ENCODE data around the gene HOOK1.
"Not testable (repeated sequence)": the region's sequence is repeated elsewhere in the genome, so short reads cannot be mapped to it uniquely, and the experiment has no call there.

HOOK1 gene

DNA sequence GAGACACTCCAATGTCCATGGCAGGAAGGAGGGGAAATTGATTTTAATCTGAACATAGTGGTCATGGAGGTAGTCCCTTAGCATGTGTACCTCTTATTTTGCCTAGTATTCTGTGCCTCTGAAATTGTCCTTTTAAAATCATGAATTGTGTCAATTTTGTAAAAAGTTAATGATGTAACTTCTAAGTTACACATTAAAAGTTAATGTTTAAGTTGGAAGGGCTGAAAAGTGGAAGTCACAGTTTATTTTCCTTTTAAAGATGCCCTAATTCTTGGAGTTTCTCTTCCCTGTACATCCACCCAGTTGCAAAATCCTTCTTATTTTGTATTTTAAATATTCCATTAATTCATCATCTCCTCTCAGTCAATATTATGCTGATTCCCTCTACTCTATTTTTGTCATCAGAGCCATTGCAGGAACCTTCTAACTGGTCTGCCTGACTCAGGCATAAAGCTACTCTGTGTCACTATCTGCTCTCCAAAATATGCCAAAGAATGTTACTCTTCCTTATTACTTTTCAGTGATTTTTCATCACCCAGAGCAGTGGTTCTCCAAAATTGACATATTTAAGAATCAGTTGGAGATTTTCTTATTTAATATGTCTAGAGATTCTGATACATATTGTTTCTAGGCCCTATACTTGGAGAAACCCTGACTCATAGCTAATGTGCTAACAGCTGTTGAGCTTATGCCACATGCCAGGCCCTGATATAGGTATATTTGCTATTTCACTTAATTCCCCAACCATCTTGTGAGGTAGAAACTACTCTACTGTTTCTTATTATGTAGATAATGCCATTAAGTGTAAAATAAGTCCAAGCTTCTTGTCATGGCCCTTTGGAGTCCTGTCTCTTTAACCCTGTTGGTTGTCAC lies 5.1 kb downstream of the HOOK1 start:
- no peak for DNase-seq (ENCODE audit: low read depth, low spot score)

DNA sequence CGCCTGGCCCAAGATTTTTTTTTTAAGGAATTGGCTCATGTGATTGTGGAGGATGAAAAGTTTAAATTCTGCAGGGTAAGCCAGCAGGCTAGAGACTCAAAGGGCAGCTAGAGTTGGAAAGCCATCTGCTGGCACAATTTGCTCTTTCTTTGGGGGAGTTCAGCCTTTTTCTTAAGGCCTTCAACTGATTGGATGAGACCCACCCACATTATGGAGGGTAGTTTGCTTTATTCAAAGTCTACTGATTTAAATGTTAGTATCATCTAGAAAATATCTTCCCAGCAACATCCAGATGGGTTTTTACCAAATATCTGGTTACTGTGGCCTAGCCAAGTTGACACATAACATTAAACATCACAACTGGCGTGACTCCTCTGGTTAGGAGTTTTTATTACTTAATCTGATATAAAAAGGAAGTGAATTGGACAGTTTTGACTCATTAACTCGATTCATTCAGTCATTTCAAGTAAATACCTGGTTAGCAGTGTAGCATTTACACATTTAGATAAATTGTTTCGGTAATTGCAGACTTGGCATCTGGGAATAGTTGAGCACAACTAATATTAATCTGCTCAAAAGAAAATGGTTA lies 12.4 kb downstream of the HOOK1 start:
- DNase-seq (ENCODE audit: low read depth, low spot score) = no peak

DNA sequence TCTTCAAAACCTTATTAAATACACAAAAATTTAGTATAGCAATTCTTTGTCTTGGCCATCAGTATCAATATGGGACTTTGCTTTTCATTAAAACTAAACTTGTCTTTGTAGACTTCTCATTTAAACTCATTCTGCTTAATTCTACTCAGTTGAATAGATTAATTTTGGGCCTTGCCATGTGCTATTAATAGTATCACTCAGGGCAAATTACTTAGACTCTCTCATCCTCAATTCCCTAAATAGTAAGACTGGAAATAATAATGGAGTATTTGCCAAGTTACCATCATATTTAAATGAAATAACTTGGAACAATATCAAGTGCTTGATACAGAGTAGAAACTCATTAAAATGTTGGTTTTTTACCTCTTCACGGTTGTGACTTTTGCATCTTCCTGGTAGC lies 13.4 kb downstream of the HOOK1 start:
- no peak for DNase-seq (ENCODE audit: low read depth, low spot score)

DNA sequence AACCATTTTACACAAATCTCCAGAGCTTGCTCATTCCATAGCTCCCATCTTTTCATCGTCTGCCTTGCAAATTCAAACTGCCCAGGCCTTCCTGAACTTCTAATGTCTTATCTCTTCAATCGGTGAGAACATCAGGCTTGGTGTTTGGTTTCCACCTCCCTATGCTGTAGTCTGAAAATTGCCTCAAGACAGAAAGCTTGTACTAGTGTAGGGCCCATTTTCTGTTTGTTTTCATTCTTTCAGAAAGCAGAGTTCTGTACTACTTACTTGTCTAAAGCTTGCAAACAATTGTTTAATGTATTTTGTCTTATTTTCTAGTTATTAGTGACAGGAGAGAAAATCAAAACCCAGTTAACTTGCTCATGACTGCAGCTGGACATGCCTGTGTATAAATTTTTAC lies 16.8 kb downstream of the HOOK1 start:
- no peak for DNase-seq (ENCODE audit: low read depth, low spot score)

DNA sequence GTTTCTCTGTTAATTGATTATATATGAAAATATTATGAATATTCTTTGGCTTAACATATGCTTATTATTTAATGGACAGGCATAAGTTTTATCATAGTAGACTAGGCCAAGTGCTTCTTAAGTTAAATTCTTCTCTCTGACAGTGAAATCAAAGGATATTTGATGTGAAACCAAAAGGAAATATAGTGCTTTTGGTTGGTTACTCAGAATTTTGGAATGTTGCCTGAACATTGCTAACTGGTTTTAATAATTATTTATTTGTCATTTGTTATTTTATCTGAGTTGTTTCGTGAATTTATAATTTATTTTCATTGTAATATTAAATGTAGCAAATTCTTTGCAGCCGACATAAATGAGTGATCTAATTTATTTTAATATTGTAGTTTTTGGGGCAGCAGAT lies 18.3 kb downstream of the HOOK1 start:
- DNase-seq (ENCODE audit: low read depth, low spot score) = no peak

DNA sequence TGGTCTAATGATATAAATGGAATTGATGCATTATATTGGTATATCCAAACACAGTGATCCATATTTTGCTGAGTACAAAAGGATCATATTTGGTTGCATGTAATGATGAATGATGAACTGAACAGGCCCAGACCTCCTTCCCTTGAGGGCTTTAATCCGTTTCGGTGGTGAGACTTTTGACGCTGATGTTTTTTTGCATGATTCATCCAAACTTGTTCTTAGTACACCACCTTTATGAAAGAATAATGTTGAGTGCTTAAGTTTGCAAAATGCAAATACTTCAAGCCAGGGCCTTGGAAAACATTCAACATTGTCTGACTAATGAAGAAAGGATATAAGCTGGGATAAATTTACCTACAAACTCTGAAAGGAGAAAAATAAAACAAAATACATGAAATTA lies 19.2 kb downstream of the HOOK1 start:
- no peak for DNase-seq (ENCODE audit: low read depth, low spot score)

DNA sequence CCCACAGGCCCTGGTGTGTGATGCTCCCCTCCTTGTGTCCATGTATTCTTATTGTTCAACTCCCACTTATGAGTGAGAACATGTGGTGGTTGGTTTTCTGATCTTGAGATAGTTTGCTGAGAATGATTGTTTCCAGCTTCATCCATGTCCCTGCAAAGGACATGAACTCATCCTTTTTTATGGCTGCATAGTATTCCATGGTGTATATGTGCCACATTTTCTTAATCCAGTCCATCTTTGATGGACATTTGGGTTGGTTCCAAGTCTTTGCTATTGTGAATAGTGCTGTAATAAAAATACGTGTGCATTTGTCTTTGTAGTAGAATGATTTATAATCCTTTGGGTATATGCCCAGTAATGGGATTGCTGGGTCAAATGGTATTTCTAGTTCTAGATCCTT lies 23.1 kb downstream of the HOOK1 start:
- DNase-seq (ENCODE audit: low read depth, low spot score) = not testable (repeated sequence)

DNA sequence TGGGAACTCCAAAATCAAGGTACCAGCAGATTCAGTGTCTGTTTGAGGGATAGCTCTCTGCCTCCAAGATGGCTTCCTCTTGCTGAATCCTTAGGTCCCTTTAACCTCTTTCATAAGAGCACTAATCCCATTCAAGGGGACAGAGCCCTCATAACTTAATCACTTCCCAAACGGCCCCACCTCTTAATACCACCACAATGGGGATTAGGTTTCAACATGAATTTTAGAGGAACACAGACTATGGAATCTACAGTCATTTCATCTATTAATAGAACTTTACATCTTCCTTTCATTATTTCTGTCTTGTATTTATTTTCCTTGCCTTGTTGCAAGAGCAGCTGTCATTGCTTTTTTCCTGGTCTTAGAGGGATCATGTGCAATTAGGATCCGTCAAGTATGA lies 30.3 kb downstream of the HOOK1 start:
- no peak for DNase-seq (ENCODE audit: low read depth, low spot score)

DNA sequence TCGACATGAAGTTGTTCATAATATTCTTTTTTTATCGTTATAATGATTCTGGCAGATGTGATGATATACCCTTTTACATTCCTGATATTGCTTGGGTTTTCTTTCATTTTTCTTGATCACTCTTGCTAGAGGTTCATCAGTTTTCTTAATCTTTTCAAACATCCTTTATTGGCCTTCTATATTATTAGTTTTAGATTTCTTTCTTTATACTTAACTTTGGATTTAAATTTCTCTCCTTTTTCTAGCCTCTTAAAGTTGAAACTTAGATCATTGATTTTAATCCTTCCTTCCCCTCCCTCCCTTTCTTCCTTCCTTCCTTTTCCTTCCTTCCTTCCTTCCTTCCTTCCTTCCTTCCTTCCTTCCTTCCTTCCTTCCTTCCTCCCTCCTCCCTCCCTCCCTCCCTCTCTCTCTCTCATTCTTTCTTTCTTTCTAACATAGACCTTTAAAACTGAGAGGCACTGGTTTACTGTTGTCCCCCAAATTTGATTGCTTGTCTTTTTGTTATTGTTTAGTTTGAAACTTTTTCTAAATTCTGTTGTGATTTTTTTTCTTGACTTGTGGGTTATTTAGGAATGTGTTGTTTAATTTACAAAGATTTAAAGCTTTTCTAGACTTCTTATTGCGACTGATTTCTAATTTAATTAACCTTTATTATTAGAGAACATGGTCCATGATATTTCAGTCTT lies 31.6 kb downstream of the HOOK1 start:
- no peak for DNase-seq (ENCODE audit: low read depth, low spot score)

DNA sequence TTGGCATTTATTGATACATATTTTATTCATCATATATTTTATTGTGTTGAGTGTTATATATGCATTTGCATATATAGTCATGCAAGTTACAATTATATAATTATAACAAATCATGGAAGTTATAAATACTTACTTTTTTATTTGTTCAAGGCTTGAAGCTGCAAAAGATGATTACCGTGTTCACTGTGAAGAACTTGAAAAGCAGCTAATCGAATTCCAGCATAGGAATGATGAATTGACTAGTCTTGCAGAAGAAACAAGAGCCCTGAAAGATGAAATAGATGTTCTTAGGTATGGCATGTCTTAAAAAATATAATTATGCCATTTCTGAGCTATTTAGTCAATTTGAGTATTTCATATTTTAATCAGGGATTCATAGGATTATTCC lies 32.1 kb downstream of the HOOK1 start:
- DNase-seq (ENCODE audit: low read depth, low spot score) = no peak

DNA sequence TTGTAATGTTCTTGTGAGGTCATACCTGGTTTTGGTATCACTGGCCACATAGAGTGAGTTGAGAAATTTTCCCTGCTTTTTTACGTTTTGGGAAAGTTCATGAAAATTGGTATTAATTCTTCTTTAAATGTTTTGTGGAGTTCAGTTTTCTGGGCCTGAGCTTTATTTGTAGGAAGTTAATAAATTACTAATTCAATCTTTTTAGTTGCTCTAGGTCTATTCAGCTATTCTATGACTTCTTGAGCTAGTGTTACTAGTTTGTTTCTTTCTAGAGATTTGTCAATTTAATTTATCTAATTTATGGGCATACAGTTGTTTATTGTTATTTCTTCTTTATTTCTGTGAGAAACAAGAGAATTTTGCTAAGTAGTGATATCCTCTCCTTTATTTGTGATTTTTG lies 37.4 kb downstream of the HOOK1 start:
- no peak for DNase-seq (ENCODE audit: low read depth, low spot score)

DNA sequence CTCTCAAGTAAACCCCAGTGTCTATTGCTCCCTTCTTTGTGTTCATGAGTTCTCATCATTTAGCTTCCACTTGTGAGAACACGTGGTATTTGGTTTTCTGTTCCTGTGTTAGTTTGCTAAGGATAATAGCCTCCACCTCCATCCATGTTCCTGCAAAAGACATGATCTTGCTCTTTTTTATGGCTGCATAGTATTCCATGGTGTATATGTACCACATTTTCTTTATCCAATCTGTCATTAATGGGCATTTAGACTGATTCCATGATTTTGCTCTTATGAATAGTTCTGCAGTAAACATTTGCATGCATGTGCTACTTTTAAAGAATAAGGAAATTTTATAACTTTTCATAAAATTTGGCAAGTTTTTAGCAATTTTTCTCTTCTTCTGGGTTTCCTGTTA lies 40.5 kb downstream of the HOOK1 start:
- not testable (repeated sequence) for DNase-seq (ENCODE audit: low read depth, low spot score)

DNA sequence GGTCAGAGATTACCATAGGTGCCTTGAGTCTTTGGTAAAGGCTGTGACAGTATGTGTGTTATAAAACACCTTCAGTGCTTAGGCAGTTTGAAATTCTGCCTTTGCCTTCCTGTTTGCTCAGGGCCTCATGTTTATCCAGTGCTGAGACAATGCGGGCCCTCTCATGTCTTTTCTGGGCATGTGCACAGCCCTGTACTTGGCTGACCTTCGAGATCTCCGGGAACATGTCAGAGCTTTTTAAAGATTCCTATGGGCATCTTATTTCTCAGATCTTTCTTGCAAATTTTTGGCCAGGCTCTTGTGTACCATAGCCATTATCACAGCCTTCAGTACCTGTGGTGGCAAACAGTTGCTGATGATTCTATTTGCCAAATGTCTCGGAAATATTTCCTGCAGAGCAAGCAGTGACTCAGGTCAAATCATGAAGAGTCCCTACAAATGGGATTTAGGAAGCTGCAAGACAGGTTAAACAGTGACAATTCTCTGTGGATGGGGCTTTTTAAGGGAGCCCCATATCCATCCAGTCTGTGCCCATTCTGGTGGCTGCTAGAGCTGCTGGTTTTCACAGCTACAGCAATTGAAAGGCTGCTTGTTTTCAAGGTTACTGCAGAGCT lies 42.1 kb downstream of the HOOK1 start:
- DNase-seq (ENCODE audit: low read depth, low spot score) = no peak

DNA sequence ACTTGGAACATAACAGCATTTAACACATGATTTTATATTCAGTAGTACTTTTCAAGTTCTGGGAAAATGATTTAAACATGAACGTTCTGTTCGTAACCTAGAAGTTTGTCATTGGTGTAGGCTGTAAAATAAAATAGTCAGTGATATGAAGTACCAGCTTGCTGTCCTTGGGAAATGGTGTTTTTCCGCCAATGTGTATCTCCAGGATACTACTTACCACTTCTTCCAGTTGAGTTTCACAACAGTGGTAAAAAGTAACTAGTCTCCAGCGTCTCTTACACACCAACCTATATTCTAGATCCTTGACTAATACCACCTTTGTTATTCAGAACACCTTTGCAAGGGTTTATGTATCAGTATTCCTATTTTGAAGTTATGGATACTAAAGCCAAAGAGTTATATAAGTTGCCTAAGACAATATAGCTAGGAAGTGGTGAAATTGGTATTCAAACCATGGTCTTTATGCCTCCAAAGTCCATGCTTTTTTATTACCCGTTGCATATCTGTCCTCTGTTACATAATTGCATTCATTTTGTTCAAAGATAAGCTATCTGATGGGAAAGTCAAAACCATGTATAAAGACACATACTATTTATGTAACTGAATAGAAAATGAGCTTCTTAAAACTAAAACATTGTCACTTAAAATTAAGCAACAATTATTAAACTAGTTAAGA lies 43.1 kb downstream of the HOOK1 start:
- no peak for DNase-seq (ENCODE audit: low read depth, low spot score)

DNA sequence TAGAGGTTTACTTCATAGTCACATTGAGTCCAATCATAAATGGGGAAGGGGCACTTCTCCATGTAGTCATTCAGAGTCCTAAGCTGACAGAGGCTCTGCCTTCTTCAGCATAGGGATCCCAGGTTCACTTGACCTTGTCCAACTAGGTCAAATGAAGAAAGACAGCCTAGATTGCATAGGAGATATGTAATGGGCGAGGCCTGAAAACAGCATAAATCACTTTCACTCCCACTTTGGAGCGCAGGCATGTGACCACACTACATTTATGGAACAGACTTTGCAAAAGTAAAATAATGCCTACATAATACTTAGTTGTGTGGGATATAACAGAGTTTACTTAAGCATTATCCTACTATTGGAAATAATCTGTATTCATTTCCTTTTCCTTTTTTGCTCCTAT lies 51.7 kb downstream of the HOOK1 start:
- DNase-seq (ENCODE audit: low read depth, low spot score) = no peak

DNA sequence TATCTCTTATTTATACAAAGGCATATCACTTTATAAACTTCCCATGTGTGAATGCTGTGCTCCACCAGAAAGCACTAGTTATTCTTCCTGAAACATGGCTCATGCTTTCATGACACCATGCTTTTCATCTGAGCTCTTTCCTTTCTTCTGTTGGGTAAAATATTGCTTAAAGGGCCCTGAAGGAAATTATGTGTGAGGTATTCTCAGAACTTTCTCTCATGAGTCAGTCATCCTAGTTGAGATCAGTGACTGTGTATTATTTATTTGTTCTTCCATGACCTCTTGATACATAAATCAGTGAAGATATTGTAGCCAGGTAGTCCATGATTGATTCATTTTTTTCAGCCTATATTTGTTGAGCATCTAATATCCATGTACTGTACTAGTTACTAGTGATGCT lies 57.0 kb downstream of the HOOK1 start:
- no peak for DNase-seq (ENCODE audit: low read depth, low spot score)

DNA sequence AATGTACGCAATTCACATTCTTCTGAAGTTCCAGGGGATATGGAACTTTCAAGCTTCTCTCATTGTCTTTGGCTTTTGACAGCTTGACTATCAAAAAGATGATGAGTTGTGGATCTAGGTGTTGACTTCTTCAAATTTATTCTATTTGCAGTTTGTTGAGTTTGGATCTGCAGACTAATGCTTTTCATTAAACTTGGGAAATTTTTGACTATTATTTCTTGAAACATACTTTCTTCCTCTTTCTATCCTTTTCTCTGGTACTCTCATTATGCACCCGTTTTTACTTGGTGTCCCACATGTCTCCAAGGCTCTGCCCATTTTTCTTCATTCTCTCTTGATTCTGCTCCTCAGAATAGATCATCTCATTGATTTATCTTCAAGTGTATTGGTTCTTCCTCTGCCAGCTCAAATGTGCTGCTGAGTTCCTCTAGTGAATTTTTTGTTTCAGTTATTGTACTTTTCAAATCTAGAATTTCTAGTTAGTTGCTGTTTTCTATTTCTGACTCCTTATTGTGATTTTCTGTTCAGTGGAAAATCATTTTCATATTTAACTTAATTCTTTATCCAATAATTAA lies 62.4 kb downstream of the HOOK1 start:
- DNase-seq (ENCODE audit: low read depth, low spot score) = no peak

DNA sequence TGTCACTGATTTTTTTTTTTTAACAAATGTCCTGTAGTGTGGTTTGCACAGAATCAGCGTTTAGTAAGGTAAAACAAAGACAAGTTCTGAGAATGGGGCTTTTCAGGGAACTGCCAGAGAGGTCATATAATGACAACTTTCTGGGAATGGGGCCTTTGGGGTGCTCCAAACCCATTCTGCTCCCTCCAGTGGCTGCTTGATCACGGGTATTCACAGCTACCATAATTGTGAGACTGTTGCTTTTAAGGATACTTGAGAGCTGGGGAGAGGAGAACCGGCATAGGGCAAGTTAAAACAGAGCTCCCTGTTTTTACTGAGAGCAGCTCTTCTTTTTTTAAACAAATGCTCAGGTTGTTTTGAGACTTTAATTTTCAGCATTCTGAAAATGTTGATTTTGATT lies 63.6 kb downstream of the HOOK1 start:
- no peak for DNase-seq (ENCODE audit: low read depth, low spot score)

DNA sequence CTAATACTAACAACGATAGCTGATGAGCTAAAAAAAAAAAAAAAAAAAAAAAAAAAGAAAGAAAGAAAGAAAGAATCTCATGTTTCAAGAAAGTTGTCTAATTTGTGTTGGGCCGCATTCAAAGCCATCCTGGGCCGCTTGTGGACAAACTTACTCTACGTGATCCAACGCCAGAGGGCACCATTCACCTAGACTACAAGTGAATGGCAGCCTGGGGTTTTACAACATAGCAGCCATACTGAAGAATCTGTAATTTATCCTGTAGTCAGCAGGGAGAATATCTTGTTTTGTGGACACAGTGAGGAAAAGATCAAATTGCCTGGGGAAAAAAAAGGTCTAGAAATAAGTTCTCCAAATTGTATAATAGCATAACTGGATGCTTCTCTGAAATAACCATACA lies 64.8 kb downstream of the HOOK1 start:
- DNase-seq (ENCODE audit: low read depth, low spot score) = peak; percentile 65

DNA sequence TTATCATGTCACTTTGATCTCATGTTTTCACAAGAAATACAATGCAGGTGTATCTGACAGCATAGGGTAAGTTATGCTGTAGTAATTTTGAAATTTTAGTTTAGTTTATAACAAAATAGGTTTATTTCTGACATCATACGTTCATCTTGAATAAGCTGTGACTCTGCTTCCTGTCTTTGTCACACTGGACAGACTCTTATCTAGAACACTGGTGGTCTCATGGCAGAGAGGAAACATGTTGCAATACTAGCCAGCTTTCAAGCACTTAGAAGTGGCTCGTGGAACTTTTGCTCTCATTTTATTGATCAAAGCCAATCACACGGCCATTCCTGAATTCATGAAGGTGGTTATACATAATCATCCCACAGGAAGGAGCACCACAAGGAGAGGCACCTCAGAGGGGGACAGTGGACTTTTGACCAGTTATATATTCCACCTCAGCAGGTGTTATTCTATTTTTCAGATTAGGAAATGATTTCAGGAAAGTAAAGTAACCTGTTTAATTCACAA lies 65.3 kb downstream of the HOOK1 start:
- no peak for DNase-seq (ENCODE audit: low read depth, low spot score)

DNA sequence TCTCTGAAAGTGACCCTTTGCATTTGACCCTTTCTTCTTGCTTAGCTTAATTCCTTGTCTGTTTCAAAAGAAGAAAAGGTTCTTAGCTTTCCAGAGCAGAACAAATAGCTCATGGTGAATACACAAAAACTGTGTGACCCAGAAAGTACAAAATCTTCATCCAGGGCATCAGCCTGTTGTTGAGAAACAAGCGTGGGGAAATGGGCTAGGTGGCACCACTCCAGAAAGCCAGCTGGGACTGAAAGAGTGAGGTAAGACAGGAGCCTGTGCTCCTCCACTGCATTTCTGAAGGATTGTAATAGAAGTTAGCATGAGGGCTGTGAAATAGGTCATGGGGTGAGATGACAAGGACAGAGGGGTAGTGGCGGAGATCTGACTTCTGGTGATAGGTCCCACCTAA lies 66.0 kb downstream of the HOOK1 start:
- DNase-seq (ENCODE audit: low read depth, low spot score) = no peak

Data from smooth muscle cell of the brain vasculature (primary cell).